ENCODE data around the gene IGFL1. TPM values are rescaled to one million over a fixed set of nuclear protein-coding genes. Genes with fewer than 3 reads are reported as not detected.
"Not testable (repeated sequence)": the region's sequence is repeated elsewhere in the genome, so short reads cannot be mapped to it uniquely, and the experiment has no call there.

IGFL1 gene
- total and polyA plus RNA-seq, 8 donors: 0.35 TPM; not detected in 7

DNA sequence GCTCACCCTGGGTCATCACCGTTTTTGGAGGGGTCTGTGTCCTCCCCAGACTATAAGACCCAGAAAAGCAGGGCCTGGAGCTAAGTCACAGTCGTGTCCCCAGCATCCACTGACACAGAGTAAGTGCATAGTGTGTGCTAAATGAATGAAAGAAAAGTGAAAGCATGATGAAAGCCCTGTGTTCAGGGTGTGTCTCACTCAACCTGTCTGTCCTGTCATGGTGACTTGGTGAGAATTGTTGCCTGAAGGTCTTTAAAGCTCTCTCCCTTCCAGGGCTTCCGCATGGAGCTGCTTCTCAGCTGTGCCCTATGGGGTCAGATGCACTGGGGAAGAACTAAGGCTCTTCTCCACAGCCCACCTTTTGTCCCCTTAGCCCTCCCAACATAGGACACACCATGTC, 20.5 kb upstream of the IGFL1 start:
- Histone ChIP-seq H3K27me3 (no peaks in the 10 kb centered on the region), H3K36me3 (no peaks in the 10 kb centered on the region), H3K27ac (no peak overlapping the region), H3K4me1 (peaks cover 0 to 6% of the 10 kb centered on the region in 2 donors), H3K9me3 (no peaks in the 10 kb centered on the region), H3K4me3 (no peak overlapping the region)
- TF ChIP-seq, protein P1, sequence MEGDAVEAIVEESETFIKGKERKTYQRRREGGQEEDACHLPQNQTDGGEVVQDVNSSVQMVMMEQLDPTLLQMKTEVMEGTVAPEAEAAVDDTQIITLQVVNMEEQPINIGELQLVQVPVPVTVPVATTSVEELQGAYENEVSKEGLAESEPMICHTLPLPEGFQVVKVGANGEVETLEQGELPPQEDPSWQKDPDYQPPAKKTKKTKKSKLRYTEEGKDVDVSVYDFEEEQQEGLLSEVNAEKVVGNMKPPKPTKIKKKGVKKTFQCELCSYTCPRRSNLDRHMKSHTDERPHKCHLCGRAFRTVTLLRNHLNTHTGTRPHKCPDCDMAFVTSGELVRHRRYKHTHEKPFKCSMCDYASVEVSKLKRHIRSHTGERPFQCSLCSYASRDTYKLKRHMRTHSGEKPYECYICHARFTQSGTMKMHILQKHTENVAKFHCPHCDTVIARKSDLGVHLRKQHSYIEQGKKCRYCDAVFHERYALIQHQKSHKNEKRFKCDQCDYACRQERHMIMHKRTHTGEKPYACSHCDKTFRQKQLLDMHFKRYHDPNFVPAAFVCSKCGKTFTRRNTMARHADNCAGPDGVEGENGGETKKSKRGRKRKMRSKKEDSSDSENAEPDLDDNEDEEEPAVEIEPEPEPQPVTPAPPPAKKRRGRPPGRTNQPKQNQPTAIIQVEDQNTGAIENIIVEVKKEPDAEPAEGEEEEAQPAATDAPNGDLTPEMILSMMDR (IDR thresholded peaks at IDR 0.05): no peak
- ATAC-seq: peak; percentile 9
- DNase-seq: no peak
- intact Hi-C loops (cut with DNase I): no loop called here

DNA sequence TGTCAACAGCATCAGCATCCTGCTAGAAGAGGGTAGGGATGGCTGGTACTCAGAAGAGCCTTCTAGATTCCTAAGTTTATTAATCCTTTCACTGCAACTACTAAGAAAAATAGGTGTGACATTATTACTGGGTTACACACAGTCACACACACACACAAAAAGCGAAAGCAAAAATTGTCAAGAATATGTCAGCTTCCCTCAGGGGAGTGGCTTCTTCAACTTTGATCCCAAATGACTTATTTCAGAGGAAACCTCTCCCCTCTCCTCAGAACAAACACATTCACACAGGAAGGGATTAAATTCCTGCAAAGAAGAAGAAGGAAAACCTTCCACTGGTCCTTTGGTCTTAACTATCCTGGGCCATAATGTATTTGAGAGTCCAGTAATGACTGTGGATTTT, 20.1 kb upstream of the IGFL1 start:
- Histone ChIP-seq H3K4me1 (peaks cover 0 to 6% of the 10 kb centered on the region in 2 donors), H3K27me3 (no peaks in the 10 kb centered on the region), H3K9me3 (no peaks in the 10 kb centered on the region), H3K27ac (no peak overlapping the region), H3K36me3 (no peaks in the 10 kb centered on the region), H3K4me3 (no peak overlapping the region)
- no peak for DNase-seq
- TF ChIP-seq, protein P1 (IDR thresholded peaks at IDR 0.05): no peak
- intact Hi-C loops (cut with DNase I): no loop called here
- no peak for ATAC-seq

DNA sequence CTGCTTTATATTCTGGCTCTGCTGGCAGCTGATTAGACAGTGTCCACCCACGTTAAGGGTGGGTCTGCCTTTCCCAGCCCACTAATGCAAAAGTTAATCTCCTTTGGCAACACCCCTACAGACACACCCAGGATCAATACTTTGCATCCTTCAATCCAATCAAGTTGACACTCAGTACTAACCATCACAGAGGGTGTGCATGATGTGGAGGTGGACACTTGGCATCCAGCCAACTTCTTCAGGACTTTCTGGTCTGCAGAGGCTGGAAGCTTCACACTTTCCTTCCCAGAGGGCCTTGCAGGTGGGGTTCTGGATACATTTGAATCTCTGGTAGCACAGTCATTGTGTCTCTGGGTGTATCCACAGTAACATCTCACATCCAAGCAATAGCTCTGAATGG, 18.9 kb upstream of the IGFL1 start:
- Histone ChIP-seq H3K27ac (peak overlapping the region in 1 of 2 donors; percentile 57), H3K9me3 (no peaks in the 10 kb centered on the region), H3K36me3 (no peaks in the 10 kb centered on the region), H3K4me1 (peaks cover 0 to 6% of the 10 kb centered on the region in 2 donors), H3K27me3 (no peaks in the 10 kb centered on the region), H3K4me3 (no peak overlapping the region)
- TF ChIP-seq, protein P1 (IDR thresholded peaks at IDR 0.05): no peak
- intact Hi-C loops (cut with DNase I): no loop called here
- no peak for DNase-seq
- no peak for ATAC-seq

DNA sequence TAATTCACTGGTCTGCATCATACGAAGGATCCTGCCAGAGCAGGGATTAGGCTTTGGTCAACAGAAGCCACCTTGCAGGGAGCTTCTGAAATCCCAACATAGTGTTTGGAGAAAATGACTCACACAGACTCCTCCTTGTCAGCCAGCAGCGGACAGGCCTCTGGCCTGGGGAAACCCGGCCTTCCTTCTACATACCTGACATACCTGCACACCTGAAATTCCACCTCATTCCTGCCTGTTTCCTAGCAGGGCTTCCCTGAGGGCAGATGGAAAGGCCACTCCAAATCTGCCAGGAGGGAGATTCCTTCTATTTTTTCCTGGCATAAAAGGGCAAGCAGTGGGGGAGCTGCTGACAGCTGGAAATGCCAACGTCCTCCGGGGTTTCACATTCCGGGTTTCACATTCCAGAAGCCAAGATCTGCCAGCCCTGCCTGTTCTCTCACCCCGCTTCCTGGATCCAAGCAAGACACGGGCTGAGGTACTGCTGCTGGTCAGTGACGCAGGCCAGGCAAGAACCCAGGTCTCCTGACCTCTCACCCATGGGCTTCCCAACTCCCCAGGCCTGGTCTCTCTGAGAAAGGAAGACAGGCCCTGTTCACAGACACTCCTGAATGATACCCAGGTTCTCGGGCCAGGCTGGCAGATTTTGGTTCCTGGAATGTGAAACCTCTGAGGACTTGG, 18.2 kb upstream of the IGFL1 start:
- no peak overlapping the region for H3K4me3 ChIP-seq
- no peaks in the 10 kb centered on the region for H3K36me3 ChIP-seq
- ATAC-seq: peak; percentile 92
- H3K27ac ChIP-seq: peak overlapping the region; percentile 34 to 57
- intact Hi-C loops (cut with DNase I): no loop called here
- no peaks in the 10 kb centered on the region for H3K27me3 ChIP-seq
- H3K9me3 ChIP-seq: no peaks in the 10 kb centered on the region
- TF ChIP-seq, protein P1 (IDR thresholded peaks at IDR 0.05): no peak
- DNase-seq: peak in 1 of 4 donors; percentile 48
- H3K4me1 ChIP-seq: peaks cover 0 to 6% of the 10 kb centered on the region in 2 donors

DNA sequence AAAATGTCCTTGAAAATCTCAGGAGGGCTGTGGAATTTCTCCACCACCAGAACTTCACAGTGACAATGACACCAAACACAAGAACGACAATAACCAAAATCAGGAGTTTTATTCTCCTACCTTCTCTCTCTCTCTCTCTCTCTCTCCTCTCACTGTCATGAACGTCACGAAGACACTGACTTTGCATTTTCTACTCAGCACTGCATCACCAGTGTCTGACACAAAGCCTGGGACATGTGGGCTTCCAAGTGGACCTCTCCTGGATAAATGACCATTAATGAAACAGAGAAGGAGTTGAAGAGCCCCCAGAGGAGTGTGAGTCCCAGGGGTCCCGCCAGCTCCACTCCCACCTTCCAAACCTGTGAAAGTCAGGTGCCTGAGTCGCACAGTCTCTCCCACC, 16.9 kb upstream of the IGFL1 start:
- H3K27me3 ChIP-seq; H3K27ac ChIP-seq; H3K36me3 ChIP-seq; intact Hi-C loops (cut with DNase I); ATAC-seq; DNase-seq; H3K4me1 ChIP-seq; H3K9me3 ChIP-seq; H3K4me3 ChIP-seq: not testable (repeated sequence)

DNA sequence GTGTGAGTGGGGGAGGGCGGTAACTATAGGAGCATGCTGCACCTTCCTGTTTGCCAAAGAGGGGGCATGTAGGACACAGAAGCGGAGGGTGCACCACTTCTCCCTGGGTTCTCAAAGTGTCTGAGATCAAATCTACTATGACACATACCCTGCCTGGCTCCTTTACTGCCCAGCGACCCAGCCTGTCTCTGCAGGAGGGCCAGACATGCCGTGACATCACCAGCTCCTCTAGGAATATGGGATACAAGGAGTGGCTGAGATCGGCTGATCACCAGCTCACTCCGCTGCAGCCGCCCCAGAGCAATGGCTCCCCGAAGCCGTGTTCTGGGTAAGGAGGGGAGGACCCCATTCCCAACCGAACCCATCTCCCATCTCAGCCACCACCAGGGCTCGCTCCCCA, 16.4 kb upstream of the IGFL1 start:
- ATAC-seq: no peak
- Histone ChIP-seq H3K4me1 (peaks cover 0 to 6% of the 10 kb centered on the region in 2 donors), H3K36me3 (no peaks in the 10 kb centered on the region), H3K4me3 (no peak overlapping the region), H3K27me3 (peaks cover 0 to 7% of the 10 kb centered on the region in 2 donors), H3K27ac (no peak overlapping the region), H3K9me3 (no peaks in the 10 kb centered on the region)
- TF ChIP-seq, protein P1 (IDR thresholded peaks at IDR 0.05): no peak
- DNase-seq: no peak
- intact Hi-C loops (cut with DNase I): no loop called here
